Neural cell (in vitro differentiated cells): ENCODE measurements around the gene CD3E. TPM values are rescaled to one million over a fixed set of nuclear protein-coding genes. Genes with fewer than 3 reads are reported as not detected.

Source experiments
- H2AFZ ChIP-seq: fragments of 200-600, 300-800 bp; sonication (generic), shearing (Covaris generic); 2 replicates; pipeline ENCODE4 v1.6.0; 2014; ENCODE audit warnings: low read depth, mild to moderate bottlenecking, antibody characterized with exemption, low read length, moderate library complexity
- H3F3A ChIP-seq: fragments of 200-600 bp; shearing (Covaris generic); 2 replicates; pipeline ENCODE4 v1.6.1; 2016; ENCODE audit warnings: mild to moderate bottlenecking, moderate library complexity, mixed read lengths, antibody characterized with exemption, low read length; ENCODE audit not compliant: insufficient read depth, poor library complexity, severe bottlenecking
- H3K27ac ChIP-seq: fragments of 200-600, 300-800 bp; sonication (generic), shearing (Covaris generic); 2 replicates; pipeline ENCODE4 v1.5.1; 2014; ENCODE audit warnings: mild to moderate bottlenecking, low read length, moderate library complexity
- H3K27me3 ChIP-seq: fragments of 300-800, 200-600 bp; sonication (generic), shearing (Covaris generic); 2 replicates; pipeline ENCODE4 v1.6.0; 2014; ENCODE audit warnings: mild to moderate bottlenecking, low read depth, low read length, moderate library complexity; ENCODE audit not compliant: insufficient read depth
- H3K36me3 ChIP-seq: fragments of 300-800, 200-600 bp; sonication (generic), shearing (Covaris generic); 2 replicates; pipeline ENCODE4 v1.5.1; 2014; ENCODE audit warnings: mild to moderate bottlenecking, antibody characterized with exemption, low read length, moderate library complexity; ENCODE audit not compliant: insufficient read depth
- H3K4me2 ChIP-seq: fragments of 300-800, 200-600 bp; sonication (generic), shearing (Covaris generic); 2 replicates; pipeline ENCODE4 v1.6.0; 2014; ENCODE audit warnings: mild to moderate bottlenecking, low read length
- H3K4me3 ChIP-seq: fragments of 300-800, 200-600 bp; sonication (generic), shearing (Covaris generic); 2 replicates; pipeline ENCODE4 v1.5.1; 2014; ENCODE audit warnings: mild to moderate bottlenecking, low read length, moderate library complexity
- H3K79me2 ChIP-seq: fragments of 200-600 bp; shearing (Covaris generic); replicated peaks from 2 replicates; pipeline ENCODE4 v1.6.0; 2014; ENCODE audit warnings: mild to moderate bottlenecking, low read length, moderate library complexity; ENCODE audit not compliant: insufficient read depth
- H3K9ac ChIP-seq: fragments of 300-800, 200-600 bp; sonication (generic), shearing (Covaris generic); 2 replicates; pipeline ENCODE4 v1.6.1; 2016; ENCODE audit warnings: mild to moderate bottlenecking, low read length, mixed read lengths
- H3K9me2 ChIP-seq: fragments of 200-600 bp; shearing (Covaris generic); 2 replicates; pipeline ENCODE4 v1.6.1; 2016; ENCODE audit warnings: mild to moderate bottlenecking, low read length, mixed read lengths; ENCODE audit not compliant: insufficient read depth
- H3K9me3 ChIP-seq: fragments of 200-600, 300-800 bp; sonication (generic), shearing (Covaris generic); 2 replicates; pipeline ENCODE4 v1.6.1; 2016; ENCODE audit warnings: mild to moderate bottlenecking, mixed run types, low read length, moderate library complexity, mixed read lengths
- H4K20me1 ChIP-seq: fragments of 200-600 bp; shearing (Covaris generic); 2 replicates; pipeline ENCODE4 v1.6.1; 2016; ENCODE audit warnings: mild to moderate bottlenecking, mixed run types; ENCODE audit not compliant: insufficient read depth
- EP300 ChIP-seq: fragments of 450-650 bp; conservative IDR thresholded peaks from 2 replicates; pipeline ENCODE4 v1.6.1; 2014; ENCODE audit warnings: antibody characterized with exemption, mild to moderate bottlenecking, moderate library complexity; ENCODE audit not compliant: poor library complexity, severe bottlenecking
- EZH2 ChIP-seq: fragments of 200-600, 300-800 bp; shearing (Covaris generic), sonication (generic); IDR thresholded peaks from 2 replicates; pipeline ENCODE4 v1.6.1; 2014; ENCODE audit warnings: antibody characterized with exemption, low read length, borderline replicate concordance, mild to moderate bottlenecking; ENCODE audit not compliant: insufficient read depth, poor library complexity, severe bottlenecking
- MXI1 ChIP-seq: fragments of 450-650 bp; conservative IDR thresholded peaks from 2 replicates; pipeline ENCODE4 v1.6.1; 2014; ENCODE audit warnings: antibody characterized with exemption, mild to moderate bottlenecking; ENCODE audit not compliant: poor library complexity, severe bottlenecking
- POLR2AphosphoS5 ChIP-seq: IDR thresholded peaks from 2 replicates; pipeline ENCODE4 v1.6.1; 2012
- RAD21 ChIP-seq: fragments of 450-650 bp; conservative IDR thresholded peaks from 2 replicates; pipeline ENCODE4 v1.6.1; 2014; ENCODE audit warnings: antibody characterized with exemption, mild to moderate bottlenecking, moderate library complexity
- SMC3 ChIP-seq: fragments of 450-650 bp; conservative IDR thresholded peaks from 2 replicates; pipeline ENCODE4 v1.6.1; 2014; ENCODE audit warnings: antibody characterized with exemption, mild to moderate bottlenecking, moderate library complexity; ENCODE audit not compliant: poor library complexity
- TAF1 ChIP-seq: IDR thresholded peaks from 2 replicates; pipeline ENCODE4 v1.6.1; 2012; ENCODE audit warnings: low read depth
- polyA plus RNA-seq: library from polyadenylated mRNA; depleted of rRNA; stranded (reverse); fragments of >200 nt; gene quantifications from 2 replicates; pipeline ENCODE4 v1.2.3, GENCODE V29; 2014
- TF ChIP-seq, protein P1 (sequence below): IDR thresholded peaks from 2 replicates; pipeline ENCODE4 v1.6.1; 2012; ENCODE audit warnings: borderline replicate concordance
- TF ChIP-seq, protein P2 (sequence below): fragments of 450-650 bp; IDR thresholded peaks from 2 replicates; pipeline ENCODE4 v1.5.1; 2014; ENCODE audit warnings: antibody characterized with exemption, mild to moderate bottlenecking, moderate library complexity; ENCODE audit not compliant: poor library complexity, severe bottlenecking

The CD3E gene
- polyA plus RNA-seq, 1 donor from 2014 or later: not detected

DNA sequence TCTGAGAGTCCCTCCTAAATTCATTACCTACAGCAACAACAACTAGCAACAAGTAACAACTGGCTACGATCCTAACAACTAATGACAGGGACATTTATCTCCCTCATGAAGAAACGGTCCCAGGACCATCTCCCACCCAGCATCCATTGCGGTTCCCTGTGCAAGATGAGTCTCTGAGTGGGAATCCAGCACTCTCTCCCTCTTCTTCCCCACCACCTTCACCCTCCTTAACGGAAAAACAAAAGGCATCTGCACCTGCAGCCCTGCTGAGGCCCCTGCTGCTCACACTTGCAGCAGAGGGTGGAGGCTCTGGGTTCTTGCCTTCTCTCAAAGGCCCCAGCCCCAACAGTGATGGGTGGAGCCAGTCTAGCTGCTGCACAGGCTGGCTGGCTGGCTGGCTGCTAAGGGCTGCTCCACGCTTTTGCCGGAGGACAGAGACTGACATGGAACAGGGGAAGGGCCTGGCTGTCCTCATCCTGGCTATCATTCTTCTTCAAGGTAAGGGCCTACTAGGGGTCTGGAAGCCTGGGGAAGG lies 39.5 kb downstream of the CD3E start, which contains the start of gene CD3G:
TSS of gene CD3G (plus strand) at position 364 of the 535 bp plus-strand sequence. CDS start at position 444, 80 bp downstream.
- no peak within 1 kb of the TSS for H2AFZ ChIP-seq
- peaks cover 6% of the 10 kb centered on the region for H3K27me3 ChIP-seq
- no peaks in the 10 kb centered on the region for H3K79me2 ChIP-seq
- no peak within 1 kb of the TSS for H3K9ac ChIP-seq
- no peak within 1 kb of the TSS for H3K27ac ChIP-seq
- H3K9me2 ChIP-seq: no peaks in the 10 kb centered on the region
- H3K4me2 ChIP-seq: no peak within 1 kb of the TSS
- H3K36me3 ChIP-seq: no peaks in the 10 kb centered on the region
- TF ChIP-seq SMC3 (no peak), POLR2AphosphoS5 (no peak), EZH2 (no peak), EP300 (no peak), RAD21 (no peak), TAF1 (no peak), MXI1 (no peak)
- TF ChIP-seq, protein P1, sequence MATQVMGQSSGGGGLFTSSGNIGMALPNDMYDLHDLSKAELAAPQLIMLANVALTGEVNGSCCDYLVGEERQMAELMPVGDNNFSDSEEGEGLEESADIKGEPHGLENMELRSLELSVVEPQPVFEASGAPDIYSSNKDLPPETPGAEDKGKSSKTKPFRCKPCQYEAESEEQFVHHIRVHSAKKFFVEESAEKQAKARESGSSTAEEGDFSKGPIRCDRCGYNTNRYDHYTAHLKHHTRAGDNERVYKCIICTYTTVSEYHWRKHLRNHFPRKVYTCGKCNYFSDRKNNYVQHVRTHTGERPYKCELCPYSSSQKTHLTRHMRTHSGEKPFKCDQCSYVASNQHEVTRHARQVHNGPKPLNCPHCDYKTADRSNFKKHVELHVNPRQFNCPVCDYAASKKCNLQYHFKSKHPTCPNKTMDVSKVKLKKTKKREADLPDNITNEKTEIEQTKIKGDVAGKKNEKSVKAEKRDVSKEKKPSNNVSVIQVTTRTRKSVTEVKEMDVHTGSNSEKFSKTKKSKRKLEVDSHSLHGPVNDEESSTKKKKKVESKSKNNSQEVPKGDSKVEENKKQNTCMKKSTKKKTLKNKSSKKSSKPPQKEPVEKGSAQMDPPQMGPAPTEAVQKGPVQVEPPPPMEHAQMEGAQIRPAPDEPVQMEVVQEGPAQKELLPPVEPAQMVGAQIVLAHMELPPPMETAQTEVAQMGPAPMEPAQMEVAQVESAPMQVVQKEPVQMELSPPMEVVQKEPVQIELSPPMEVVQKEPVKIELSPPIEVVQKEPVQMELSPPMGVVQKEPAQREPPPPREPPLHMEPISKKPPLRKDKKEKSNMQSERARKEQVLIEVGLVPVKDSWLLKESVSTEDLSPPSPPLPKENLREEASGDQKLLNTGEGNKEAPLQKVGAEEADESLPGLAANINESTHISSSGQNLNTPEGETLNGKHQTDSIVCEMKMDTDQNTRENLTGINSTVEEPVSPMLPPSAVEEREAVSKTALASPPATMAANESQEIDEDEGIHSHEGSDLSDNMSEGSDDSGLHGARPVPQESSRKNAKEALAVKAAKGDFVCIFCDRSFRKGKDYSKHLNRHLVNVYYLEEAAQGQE: no peak
- TF ChIP-seq, protein P2, sequence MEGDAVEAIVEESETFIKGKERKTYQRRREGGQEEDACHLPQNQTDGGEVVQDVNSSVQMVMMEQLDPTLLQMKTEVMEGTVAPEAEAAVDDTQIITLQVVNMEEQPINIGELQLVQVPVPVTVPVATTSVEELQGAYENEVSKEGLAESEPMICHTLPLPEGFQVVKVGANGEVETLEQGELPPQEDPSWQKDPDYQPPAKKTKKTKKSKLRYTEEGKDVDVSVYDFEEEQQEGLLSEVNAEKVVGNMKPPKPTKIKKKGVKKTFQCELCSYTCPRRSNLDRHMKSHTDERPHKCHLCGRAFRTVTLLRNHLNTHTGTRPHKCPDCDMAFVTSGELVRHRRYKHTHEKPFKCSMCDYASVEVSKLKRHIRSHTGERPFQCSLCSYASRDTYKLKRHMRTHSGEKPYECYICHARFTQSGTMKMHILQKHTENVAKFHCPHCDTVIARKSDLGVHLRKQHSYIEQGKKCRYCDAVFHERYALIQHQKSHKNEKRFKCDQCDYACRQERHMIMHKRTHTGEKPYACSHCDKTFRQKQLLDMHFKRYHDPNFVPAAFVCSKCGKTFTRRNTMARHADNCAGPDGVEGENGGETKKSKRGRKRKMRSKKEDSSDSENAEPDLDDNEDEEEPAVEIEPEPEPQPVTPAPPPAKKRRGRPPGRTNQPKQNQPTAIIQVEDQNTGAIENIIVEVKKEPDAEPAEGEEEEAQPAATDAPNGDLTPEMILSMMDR: no peak
- no peak within 1 kb of the TSS for H3K4me3 ChIP-seq
- H4K20me1 ChIP-seq: no peaks in the 10 kb centered on the region
- no peaks in the 10 kb centered on the region for H3K9me3 ChIP-seq
- no peaks in the 10 kb centered on the region for H3F3A ChIP-seq

DNA sequence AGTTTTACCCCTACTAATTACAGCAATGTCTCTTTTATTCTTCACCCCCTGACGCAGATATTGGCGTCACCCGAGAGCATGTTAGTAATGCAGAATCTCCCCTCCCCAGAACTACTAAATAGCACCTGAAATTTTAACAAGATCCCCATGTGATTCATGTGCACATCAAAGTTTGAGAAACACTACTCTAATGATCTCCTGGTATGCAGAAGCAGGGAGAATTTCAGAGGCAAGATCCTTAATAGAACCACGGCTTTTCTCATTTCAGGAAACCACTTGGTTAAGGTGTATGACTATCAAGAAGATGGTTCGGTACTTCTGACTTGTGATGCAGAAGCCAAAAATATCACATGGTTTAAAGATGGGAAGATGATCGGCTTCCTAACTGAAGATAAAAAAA lies 44.9 kb downstream of the CD3E start:
- Histone ChIP-seq H3K9ac (no peak overlapping the region), H4K20me1 (no peaks in the 10 kb centered on the region), H3K79me2 (no peaks in the 10 kb centered on the region), H3K4me3 (no peak overlapping the region), H3K27ac (no peak overlapping the region), H3F3A (no peaks in the 10 kb centered on the region), H3K9me3 (no peaks in the 10 kb centered on the region), H2AFZ (no peak overlapping the region), H3K36me3 (no peaks in the 10 kb centered on the region), H3K27me3 (peaks cover 21% of the 10 kb centered on the region), H3K4me2 (no peak overlapping the region), H3K9me2 (no peaks in the 10 kb centered on the region)
- no peak for TF ChIP-seq POLR2AphosphoS5
- TF ChIP-seq, protein P1: no peak
- TF ChIP-seq, protein P2: no peak
- no peak for TF ChIP-seq EP300
- TF ChIP-seq SMC3: no peak
- no peak for TF ChIP-seq EZH2
- TF ChIP-seq TAF1: no peak
- no peak for TF ChIP-seq RAD21
- TF ChIP-seq MXI1: no peak
